H9 (cell line): ENCODE results near the gene PAFAH1B2. TPM values are rescaled to one million over a fixed set of nuclear protein-coding genes. Genes with fewer than 3 reads are reported as not detected.
A peak's percentile ranks its signal among the peaks of the same experiment; 100 is the strongest.

ENCODE experiments used
- DNase-seq: peaks from one replicate; pipeline ENCODE4 v3.0.0-alpha.2; 2017
- H2AFZ ChIP-seq: one replicate; pipeline ENCODE4 v1.6.1; 2013; ENCODE audit warnings: mild to moderate bottlenecking, low read length, control low read depth, moderate library complexity
- H2AK5ac ChIP-seq: 2 replicates; pipeline ENCODE4 v1.6.1; 2013; ENCODE audit warnings: low read length, control low read depth, mixed read lengths; ENCODE audit not compliant: insufficient read length
- H2BK120ac ChIP-seq: one replicate; pipeline ENCODE4 v1.6.1; 2013; ENCODE audit warnings: low read depth, mild to moderate bottlenecking, low read length, control low read depth, inconsistent platforms; ENCODE audit not compliant: poor library complexity, severe bottlenecking
- H2BK12ac ChIP-seq: 2 replicates; pipeline ENCODE4 v1.6.1; 2013; ENCODE audit warnings: low read length, control low read depth, mixed read lengths, low read depth; ENCODE audit not compliant: insufficient read length
- H2BK15ac ChIP-seq: 2 replicates; pipeline ENCODE4 v1.6.1; 2013; ENCODE audit warnings: low read depth, low read length, control low read depth
- H2BK20ac ChIP-seq: one replicate; pipeline ENCODE4 v1.6.1; 2013; ENCODE audit warnings: low read depth, mild to moderate bottlenecking, low read length, control low read depth, inconsistent platforms; ENCODE audit not compliant: poor library complexity, severe bottlenecking
- H2BK5ac ChIP-seq: 2 replicates; pipeline ENCODE4 v1.6.1; 2013; ENCODE audit warnings: low read length, control low read depth, mixed read lengths; ENCODE audit not compliant: insufficient read length
- H3K14ac ChIP-seq: 2 replicates; pipeline ENCODE4 v1.6.1; 2013; ENCODE audit warnings: low read length, control low read depth; ENCODE audit not compliant: insufficient read depth
- H3K18ac ChIP-seq: 2 replicates; pipeline ENCODE4 v1.6.1; 2013; ENCODE audit warnings: low read depth, mild to moderate bottlenecking, mixed read lengths, low read length, control low read depth; ENCODE audit not compliant: insufficient read length
- H3K23ac ChIP-seq: 2 replicates; pipeline ENCODE4 v1.6.1; 2013; ENCODE audit warnings: low read length, control low read depth, mixed read lengths, low read depth; ENCODE audit not compliant: insufficient read length
- H3K23me2 ChIP-seq: 2 replicates; pipeline ENCODE4 v1.6.1; 2013; ENCODE audit warnings: low read depth, mild to moderate bottlenecking, mixed read lengths, low read length, control low read depth; ENCODE audit not compliant: insufficient read length, poor library complexity, severe bottlenecking
- H3K27ac ChIP-seq: 2 replicates; pipeline ENCODE4 v1.5.1; 2013; ENCODE audit warnings: low read length, control low read depth, mixed read lengths, low read depth; ENCODE audit not compliant: insufficient read length
- H3K27me3 ChIP-seq: 2 replicates; pipeline ENCODE4 v1.6.1; 2013; ENCODE audit warnings: low read length, control low read depth, inconsistent platforms; ENCODE audit not compliant: insufficient read depth
- H3K4ac ChIP-seq: 2 replicates; pipeline ENCODE4 v1.6.1; 2013; ENCODE audit warnings: low read depth, mild to moderate bottlenecking, control low read depth, inconsistent platforms, low read length, moderate library complexity
- H3K4me1 ChIP-seq: 2 replicates; pipeline ENCODE4 v1.6.1; 2013; ENCODE audit warnings: low read length, control low read depth, inconsistent platforms; ENCODE audit not compliant: insufficient read depth
- H3K4me2 ChIP-seq: 2 replicates; pipeline ENCODE4 v1.6.1; 2013; ENCODE audit warnings: low read length, control low read depth, mixed read lengths; ENCODE audit not compliant: insufficient read length, insufficient read depth
- H3K56ac ChIP-seq: 2 replicates; pipeline ENCODE4 v1.6.1; 2013; ENCODE audit warnings: low read depth, mild to moderate bottlenecking, mixed read lengths, low read length, control low read depth; ENCODE audit not compliant: insufficient read length
- H3K79me1 ChIP-seq: 2 replicates; pipeline ENCODE4 v1.6.1; 2013; ENCODE audit warnings: low read depth, mild to moderate bottlenecking, moderate library complexity, low read length, control low read depth, inconsistent platforms; ENCODE audit not compliant: insufficient read depth, poor library complexity, severe bottlenecking
- H3K79me2 ChIP-seq: 2 replicates; pipeline ENCODE4 v1.6.1; 2013; ENCODE audit warnings: low read length, control low read depth, inconsistent platforms; ENCODE audit not compliant: insufficient read depth
- H3K9ac ChIP-seq: 2 replicates; pipeline ENCODE4 v1.6.1; 2013; ENCODE audit warnings: low read length, control low read depth, mixed read lengths; ENCODE audit not compliant: insufficient read length; ENCODE audit errors: extremely low read depth
- H3K9me3 ChIP-seq: one replicate; pipeline ENCODE4 v1.6.1; 2013; ENCODE audit warnings: low read depth, low read length, inconsistent platforms; ENCODE audit not compliant: control insufficient read depth
- H3T11ph ChIP-seq: one replicate; pipeline ENCODE4 v1.6.1; 2013; ENCODE audit warnings: mild to moderate bottlenecking, low read length, control low read depth, inconsistent platforms
- H4K20me1 ChIP-seq: one replicate; pipeline ENCODE4 v1.6.1; 2013; ENCODE audit not compliant: control insufficient read depth, insufficient read length, insufficient read depth
- H4K5ac ChIP-seq: 2 replicates; pipeline ENCODE4 v1.6.1; 2013; ENCODE audit warnings: low read depth, mild to moderate bottlenecking, mixed read lengths, low read length, control low read depth; ENCODE audit not compliant: insufficient read length
- H4K8ac ChIP-seq: replicated peaks from 2 replicates; pipeline ENCODE4 v1.6.1; 2013; ENCODE audit warnings: low read length, control low read depth, mixed read lengths, low read depth; ENCODE audit not compliant: insufficient read length
- H4K91ac ChIP-seq: 2 replicates; pipeline ENCODE4 v1.6.1; 2013; ENCODE audit warnings: low read depth, mild to moderate bottlenecking, moderate library complexity, mixed read lengths, low read length, control low read depth; ENCODE audit not compliant: insufficient read length
- H3K27ac Mint-ChIP-seq, 3 experiments: 2 replicates in 2 of 3; 3 replicates in 1 of 3; pipeline ENCODE4 v1.8.0; 2020 to 2021; ENCODE audit warnings: mixed read lengths in 3 of 3, mild to moderate bottlenecking in 1 of 3, moderate library complexity in 1 of 3
- H3K27me3 Mint-ChIP-seq: 2 replicates; pipeline ENCODE4 v1.8.0; 2021; ENCODE audit warnings: low read depth, mild to moderate bottlenecking, moderate library complexity, mixed read lengths
- H3K36me3 Mint-ChIP-seq, 3 experiments: 2 replicates in 2 of 3; 3 replicates in 1 of 3; pipeline ENCODE4 v1.8.0; 2020 to 2021; ENCODE audit warnings: low read depth in 3 of 3, mixed read lengths in 3 of 3; ENCODE audit not compliant: insufficient read depth in 1 of 3
- H3K4me1 Mint-ChIP-seq, 2 experiments: 2 replicates each; pipeline ENCODE4 v1.8.0; 2020; ENCODE audit warnings: mixed read lengths in 2 of 2
- H3K4me3 Mint-ChIP-seq, 2 experiments: 2 replicates in 1 of 2; 3 replicates in 1 of 2; pipeline ENCODE4 v1.8.0; 2020 to 2021; ENCODE audit warnings: mild to moderate bottlenecking in 2 of 2, mixed read lengths in 2 of 2, moderate library complexity in 1 of 2
- H3K9me3 Mint-ChIP-seq, 2 experiments: 2 replicates in 1 of 2; 3 replicates in 1 of 2; pipeline ENCODE4 v1.8.0; 2020; ENCODE audit warnings: mild to moderate bottlenecking in 2 of 2, mixed read lengths in 2 of 2, moderate library complexity in 1 of 2
- CTCF ChIP-seq: fragments of 200-600 bp; sonication (generic); conservative IDR thresholded peaks from 3 replicates; pipeline ENCODE4 v1.8.0; 2021; ENCODE audit warnings: antibody characterized with exemption, mild to moderate bottlenecking
- WGBS: extraction: QIAGEN DNeasy Blood & Tissue Kit; methylation state at CpG from one replicate; pipeline ENCODE4 v1.1.7; 2013; ENCODE audit warnings: missing lambda C conversion rate, low lambda C conversion rate, mixed read lengths; ENCODE audit not compliant: insufficient read length; ENCODE audit errors: extremely low coverage; 5-methylcytosine and 5-hydroxymethylcytosine counted together
- total RNA-seq: library from RNA; stranded (reverse); gene quantifications from 2 replicates; pipeline ENCODE4 v1.2.1, GENCODE V29; 2021

The PAFAH1B2 gene
- total RNA-seq, 1 experiment from 2014 or later = 161 TPM

GRCh38 chr11:117157507-117157906 is 13.4 kb downstream of the PAFAH1B2 start:
- Histone ChIP-seq H3K23me2 (no peaks in the 10 kb centered on the region), H3K9ac (no peak overlapping the region), H3K18ac (no peak overlapping the region), H2BK15ac (no peak overlapping the region), H3K56ac (no peak overlapping the region), H4K20me1 (no peaks in the 10 kb centered on the region), H2AFZ (no peak overlapping the region), H4K5ac (no peak overlapping the region), H3K23ac (no peak overlapping the region), H2BK12ac (no peak overlapping the region), H3K4ac (no peak overlapping the region), H3K4me1 (no peaks in the 10 kb centered on the region), H2BK120ac (no peak overlapping the region), H2AK5ac (no peak overlapping the region), H3K27me3 (no peaks in the 10 kb centered on the region), H2BK5ac (no peak overlapping the region), H3T11ph (no peak overlapping the region), H3K27ac (no peak overlapping the region), H3K9me3 (no peaks in the 10 kb centered on the region), H3K14ac (no peak overlapping the region), H3K79me1 (peaks cover 9% of the 10 kb centered on the region), H2BK20ac (no peak overlapping the region), H3K4me2 (no peak overlapping the region), H3K79me2 (peaks cover 16% of the 10 kb centered on the region; the same call in 1 of the 2 replicates), H4K8ac (no peak overlapping the region), H4K91ac (no peak overlapping the region)
- no peaks in the 10 kb centered on the region for H3K27me3 Mint-ChIP-seq
- no peak overlapping the region for H3K4me3 Mint-ChIP-seq
- H3K4me1 Mint-ChIP-seq = peaks cover 0 to 4% of the 10 kb centered on the region in 2 experiments; a peak in 1 of 4 replicates
- no peak for DNase-seq
- no CpG with 5 or more reads among the region's 2 CpGs for WGBS
- peaks cover 19 to 83% (median 53%) of the 10 kb centered on the region in 3 experiments; a peak in 6 of 7 replicates for H3K36me3 Mint-ChIP-seq
- no peak for TF ChIP-seq CTCF
- peak overlapping the region in 1 of 3 experiments; percentile 28; a peak in 1 of 7 replicates for H3K27ac Mint-ChIP-seq
- no peaks in the 10 kb centered on the region for H3K9me3 Mint-ChIP-seq
